Fibroblast of lung (primary cell): ENCODE results near the gene CACNG4. TPM values are rescaled to one million over a fixed set of nuclear protein-coding genes. Genes with fewer than 3 reads are reported as not detected.

Experiments used
- DNase-seq, 2 donors: peaks; one replicate each; pipeline versions ENCODE4 v3.0.0 to v3.0.0-alpha.2; 2010; ENCODE audit warnings: low read depth in 2 of 2
- H2AFZ ChIP-seq: 2 replicates; pipeline ENCODE4 v1.5.1; 2012; ENCODE audit warnings: low read length, control low read depth, inconsistent platforms
- H3K27ac ChIP-seq: 2 replicates; pipeline ENCODE4 v1.5.1; 2011; ENCODE audit warnings: low read length, control low read depth; ENCODE audit not compliant: insufficient read depth
- H3K27me3 ChIP-seq: 2 replicates; pipeline ENCODE4 v1.5.1; 2011; ENCODE audit warnings: mild to moderate bottlenecking, low read length; ENCODE audit not compliant: control insufficient read depth, insufficient read depth
- H3K36me3 ChIP-seq: 2 replicates; pipeline ENCODE4 v1.5.1; 2011; ENCODE audit warnings: low read length; ENCODE audit not compliant: control insufficient read depth, insufficient read depth
- H3K4me1 ChIP-seq: 2 replicates; pipeline ENCODE4 v1.5.1; 2011; ENCODE audit warnings: low read length; ENCODE audit not compliant: control insufficient read depth, insufficient read depth; ENCODE audit errors: extremely low read depth
- H3K4me2 ChIP-seq: 2 replicates; pipeline ENCODE4 v1.5.1; 2011; ENCODE audit warnings: low read length, control low read depth; ENCODE audit not compliant: insufficient read depth; ENCODE audit errors: extremely low read depth
- H3K4me3 ChIP-seq, 4 experiments: fragments of 200-600 bp in 1 of 4; sonication (generic) in 1 of 4; replicated peaks in 1 of 4; 2 replicates each; pipeline ENCODE4 v1.5.1; 2011 to 2016; ENCODE audit warnings: low read length in 4 of 4, low read depth in 3 of 4, mild to moderate bottlenecking in 3 of 4, control low read depth in 2 of 4, inconsistent platforms in 1 of 4, mixed read lengths in 1 of 4; ENCODE audit not compliant: insufficient read depth in 1 of 4; ENCODE audit errors: control extremely low read depth in 1 of 4
- H3K79me2 ChIP-seq: 2 replicates; pipeline ENCODE4 v1.5.1; 2012; ENCODE audit warnings: mild to moderate bottlenecking, low read length, inconsistent platforms; ENCODE audit not compliant: control insufficient read depth, insufficient read depth
- H3K9ac ChIP-seq: 2 replicates; pipeline ENCODE4 v1.5.1; 2011; ENCODE audit warnings: mild to moderate bottlenecking, low read length, control low read depth; ENCODE audit not compliant: insufficient read depth
- H3K9me3 ChIP-seq: 2 replicates; pipeline ENCODE4 v1.5.1; 2012; ENCODE audit warnings: low read depth, low read length; ENCODE audit not compliant: control insufficient read depth, insufficient read depth
- H4K20me1 ChIP-seq: 2 replicates; pipeline ENCODE4 v1.5.1; 2011; ENCODE audit warnings: low read length; ENCODE audit not compliant: control insufficient read depth, insufficient read depth; ENCODE audit errors: extremely low read depth
- CTCF ChIP-seq, 2 donors: IDR thresholded peaks in 1 of 2; conservative IDR thresholded peaks in 1 of 2; 1 replicate in 1 of 2; 2 replicates in 1 of 2; pipeline ENCODE4 v1.5.1; 2011 to 2012; ENCODE audit warnings: low read length in 2 of 2, control low read depth in 1 of 2, inconsistent platforms in 1 of 2, low read depth in 1 of 2, mild to moderate bottlenecking in 1 of 2
- EZH2 ChIP-seq: IDR thresholded peaks from 2 replicates; pipeline ENCODE4 v1.5.1; 2012; ENCODE audit warnings: low read length, control low read depth, mild to moderate bottlenecking; ENCODE audit errors: missing control alignments
- polyA plus RNA-seq, 2 donors: library from polyadenylated mRNA; depleted of rRNA in 1 of 2; stranded (reverse) in 1 of 2; unstranded in 1 of 2; fragments of >200 nt; gene quantifications; 2 replicates each; pipeline ENCODE4 v1.2.1, GENCODE V29; 2011 to 2012; ENCODE audit warnings: missing spikeins in 1 of 2
- total RNA-seq: library from RNA; depleted of rRNA; stranded (reverse); fragments of >200 nt; gene quantifications from 2 replicates; pipeline ENCODE4 v1.2.1, GENCODE V29; 2014

The CACNG4 gene
- total and polyA plus RNA-seq, 2 donors (not counting 1 experiment from before 2014, with no cell fraction given): not detected

- H3K36me3 ChIP-seq: no peaks in the 10 kb centered on the region
- H3K9ac ChIP-seq: no peak overlapping the region
- TF ChIP-seq EZH2 (no peak), CTCF (conservative IDR thresholded peaks at IDR 0.05 in 1 of 2, IDR thresholded peaks at IDR 0.05 in 1 of 2; ENCODE audit: low read depth in 1 of 2, low read length in 2 of 2) (no peak)
- H3K27ac ChIP-seq: no peak overlapping the region
- H3K9me3 ChIP-seq: no peaks in the 10 kb centered on the region
- no peaks in the 10 kb centered on the region for H3K4me1 ChIP-seq
- no peaks in the 10 kb centered on the region for H3K79me2 ChIP-seq
- H3K4me2 ChIP-seq: no peak overlapping the region
- no peak overlapping the region for H3K4me3 ChIP-seq
- DNase-seq: no peak
- H4K20me1 ChIP-seq: no peaks in the 10 kb centered on the region
- H3K27me3 ChIP-seq: no peaks in the 10 kb centered on the region
- no peak overlapping the region for H2AFZ ChIP-seq
These were observed 117.6 kb downstream of the CACNG4 start for GRCh38 chr17:67082107-67082506.

Other genes starting within 250 kb of the CACNG4 start
- not detected in 2 replicates for gene CACNG5, start 129.6 kb upstream of the CACNG4 start, total RNA-seq
- gene CACNG5, start 129.6 kb upstream of the CACNG4 start, polyA plus RNA-seq: not detected in 2 replicates
- not detected in 2 replicates for gene CACNG1, start 79.8 kb downstream of the CACNG4 start, total RNA-seq
- gene CACNG1, start 79.8 kb downstream of the CACNG4 start, polyA plus RNA-seq: not detected in 2 replicates